SU-DHL-6 (cell line): ENCODE measurements around the gene THSD7B.

ENCODE experiments used
- H2AFZ ChIP-seq: fragments of 200-600 bp; sonication (generic); 2 replicates; pipeline ENCODE4 v1.6.1; 2014; ENCODE audit warnings: low read depth, mild to moderate bottlenecking, moderate library complexity, mixed read lengths, antibody characterized with exemption, low read length; ENCODE audit not compliant: severe bottlenecking
- H3F3A ChIP-seq: fragments of 200-600 bp; shearing (Covaris generic); 2 replicates; pipeline ENCODE4 v1.6.0; 2016; ENCODE audit warnings: antibody characterized with exemption, mild to moderate bottlenecking; ENCODE audit not compliant: insufficient read depth
- H3K27ac ChIP-seq: fragments of 200-600 bp; sonication (generic); 2 replicates; pipeline ENCODE4 v1.5.1; 2016; ENCODE audit warnings: low read depth, mild to moderate bottlenecking, low read length, moderate library complexity, mixed read lengths
- H3K27me3 ChIP-seq: fragments of 200-600 bp; sonication (generic), shearing (Covaris generic); 2 replicates; pipeline ENCODE4 v1.6.0; 2014; ENCODE audit warnings: mild to moderate bottlenecking, low read length
- H3K36me3 ChIP-seq: fragments of 200-600 bp; sonication (generic); 2 replicates; pipeline ENCODE4 v1.6.1; 2014; ENCODE audit warnings: mild to moderate bottlenecking, low read length, mixed read lengths
- H3K4me2 ChIP-seq: fragments of 300-600, 200-600 bp; shearing (Covaris generic), sonication (generic); 2 replicates; pipeline ENCODE4 v1.6.0; 2014; ENCODE audit warnings: low read length, low read depth, mild to moderate bottlenecking; ENCODE audit not compliant: poor library complexity, severe bottlenecking
- H3K4me3 ChIP-seq: fragments of 200-600 bp; sonication (generic); 2 replicates; pipeline ENCODE4 v1.5.1; 2014; ENCODE audit warnings: antibody characterized with exemption, low read length, mild to moderate bottlenecking, mixed read lengths; ENCODE audit not compliant: insufficient read depth, poor library complexity, severe bottlenecking
- H3K79me2 ChIP-seq: fragments of 200-600 bp; sonication (generic); 2 replicates; pipeline ENCODE4 v1.6.1; 2014; ENCODE audit warnings: mild to moderate bottlenecking, low read length, moderate library complexity; ENCODE audit not compliant: insufficient read depth
- H3K9ac ChIP-seq: fragments of 200-600 bp; sonication (generic); 2 replicates; pipeline ENCODE4 v1.7.0; 2014; ENCODE audit warnings: mild to moderate bottlenecking, low read length
- H3K9me2 ChIP-seq: fragments of 200-600 bp; sonication (generic); replicated peaks from 2 replicates; pipeline ENCODE4 v1.6.1; 2014; ENCODE audit warnings: low read length; ENCODE audit not compliant: insufficient read depth
- H3K9me3 ChIP-seq: fragments of 200-600 bp; sonication (generic); 2 replicates; pipeline ENCODE4 v1.6.1; 2014; ENCODE audit warnings: low read length, mixed read lengths; ENCODE audit not compliant: insufficient read depth
- H4K20me1 ChIP-seq: fragments of 200-600 bp; sonication (generic); 2 replicates; pipeline ENCODE4 v1.6.1; 2014; ENCODE audit warnings: low read depth, mild to moderate bottlenecking, antibody characterized with exemption, low read length, moderate library complexity, mixed read lengths
- CTCF ChIP-seq: fragments of 200-600 bp; sonication (generic); IDR thresholded peaks from one replicate; pipeline ENCODE4 v1.5.1; 2017; ENCODE audit warnings: antibody characterized with exemption, mild to moderate bottlenecking, low read length, moderate library complexity; ENCODE audit not compliant: insufficient read depth, poor library complexity, severe bottlenecking
- EZH2phosphoT487 ChIP-seq: fragments of 200-600 bp; sonication (generic), shearing (Covaris generic); conservative IDR thresholded peaks from 2 replicates; pipeline ENCODE4 v1.6.1; 2018; ENCODE audit warnings: mild to moderate bottlenecking, antibody characterized with exemption, low read length, moderate library complexity, mixed read lengths

THSD7B gene, protein sequence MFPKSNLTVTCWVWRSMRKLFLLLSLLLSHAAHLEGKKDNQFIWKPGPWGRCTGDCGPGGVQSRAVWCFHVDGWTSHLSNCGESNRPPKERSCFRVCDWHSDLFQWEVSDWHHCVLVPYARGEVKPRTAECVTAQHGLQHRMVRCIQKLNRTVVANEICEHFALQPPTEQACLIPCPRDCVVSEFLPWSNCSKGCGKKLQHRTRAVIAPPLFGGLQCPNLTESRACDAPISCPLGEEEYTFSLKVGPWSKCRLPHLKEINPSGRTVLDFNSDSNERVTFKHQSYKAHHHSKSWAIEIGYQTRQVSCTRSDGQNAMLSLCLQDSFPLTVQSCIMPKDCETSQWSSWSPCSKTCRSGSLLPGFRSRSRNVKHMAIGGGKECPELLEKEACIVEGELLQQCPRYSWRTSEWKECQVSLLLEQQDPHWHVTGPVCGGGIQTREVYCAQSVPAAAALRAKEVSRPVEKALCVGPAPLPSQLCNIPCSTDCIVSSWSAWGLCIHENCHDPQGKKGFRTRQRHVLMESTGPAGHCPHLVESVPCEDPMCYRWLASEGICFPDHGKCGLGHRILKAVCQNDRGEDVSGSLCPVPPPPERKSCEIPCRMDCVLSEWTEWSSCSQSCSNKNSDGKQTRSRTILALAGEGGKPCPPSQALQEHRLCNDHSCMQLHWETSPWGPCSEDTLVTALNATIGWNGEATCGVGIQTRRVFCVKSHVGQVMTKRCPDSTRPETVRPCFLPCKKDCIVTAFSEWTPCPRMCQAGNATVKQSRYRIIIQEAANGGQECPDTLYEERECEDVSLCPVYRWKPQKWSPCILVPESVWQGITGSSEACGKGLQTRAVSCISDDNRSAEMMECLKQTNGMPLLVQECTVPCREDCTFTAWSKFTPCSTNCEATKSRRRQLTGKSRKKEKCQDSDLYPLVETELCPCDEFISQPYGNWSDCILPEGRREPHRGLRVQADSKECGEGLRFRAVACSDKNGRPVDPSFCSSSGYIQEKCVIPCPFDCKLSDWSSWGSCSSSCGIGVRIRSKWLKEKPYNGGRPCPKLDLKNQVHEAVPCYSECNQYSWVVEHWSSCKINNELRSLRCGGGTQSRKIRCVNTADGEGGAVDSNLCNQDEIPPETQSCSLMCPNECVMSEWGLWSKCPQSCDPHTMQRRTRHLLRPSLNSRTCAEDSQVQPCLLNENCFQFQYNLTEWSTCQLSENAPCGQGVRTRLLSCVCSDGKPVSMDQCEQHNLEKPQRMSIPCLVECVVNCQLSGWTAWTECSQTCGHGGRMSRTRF (N-terminal part only)

GRCh38 chr2:136765256-136766072 is at the start of gene THSD7B:
Gene THSD7B (plus strand): TSS chr2:136765545. CDS start chr2:136882179, 116,634 bp downstream.
- no peaks in the 10 kb centered on the region for H3K9me3 ChIP-seq
- H3K9me2 ChIP-seq = no peaks in the 10 kb centered on the region
- H3K27ac ChIP-seq = no peak within 1 kb of the TSS
- no peaks in the 10 kb centered on the region for H3K27me3 ChIP-seq
- H3K36me3 ChIP-seq = no peaks in the 10 kb centered on the region
- no peaks in the 10 kb centered on the region for H3F3A ChIP-seq
- H3K4me2 ChIP-seq = no peak within 1 kb of the TSS
- no peak within 1 kb of the TSS for H2AFZ ChIP-seq
- no peaks in the 10 kb centered on the region for H3K79me2 ChIP-seq
- no peak within 1 kb of the TSS for H3K9ac ChIP-seq
- H3K4me3 ChIP-seq = no peak within 1 kb of the TSS
- TF ChIP-seq EZH2phosphoT487 (no peak), CTCF (no peak)
- no peaks in the 10 kb centered on the region for H4K20me1 ChIP-seq

DNA sequence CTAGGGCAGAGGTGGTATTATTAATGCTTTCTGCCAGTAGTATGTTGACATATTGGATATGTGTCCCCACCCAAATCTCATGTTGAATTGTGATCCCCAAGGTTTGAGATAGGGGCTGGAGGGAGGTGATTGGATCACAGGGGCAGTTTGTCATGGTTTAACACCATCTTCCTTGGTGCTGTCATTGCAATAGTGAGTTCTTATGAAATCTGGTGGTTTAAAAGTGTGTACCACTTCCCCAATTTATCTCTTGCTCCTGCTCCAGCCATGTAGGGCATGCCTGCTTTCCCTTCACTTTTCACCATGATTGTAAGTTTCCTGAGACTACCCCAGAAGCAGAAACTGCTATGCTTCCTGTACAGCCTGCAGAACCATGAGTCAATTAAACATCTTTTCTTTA is 47.1 kb upstream of the THSD7B start:
- TF ChIP-seq CTCF (no peak), EZH2phosphoT487 (no peak)
- H3K79me2 ChIP-seq = no peaks in the 10 kb centered on the region
- H2AFZ ChIP-seq = no peak overlapping the region
- no peaks in the 10 kb centered on the region for H3K9me2 ChIP-seq
- H3K27ac ChIP-seq = no peak overlapping the region
- H3K9ac ChIP-seq = no peak overlapping the region
- H3K4me2 ChIP-seq = no peak overlapping the region
- no peaks in the 10 kb centered on the region for H3F3A ChIP-seq
- H4K20me1 ChIP-seq = no peaks in the 10 kb centered on the region
- H3K36me3 ChIP-seq = no peaks in the 10 kb centered on the region
- no peak overlapping the region for H3K4me3 ChIP-seq
- H3K9me3 ChIP-seq = no peaks in the 10 kb centered on the region
- H3K27me3 ChIP-seq = no peaks in the 10 kb centered on the region
